Mesenchymal stem cell (in vitro differentiated cells and primary cell): ENCODE data around the gene NDUFS7.

Experiments
- DNase-seq: peaks from one replicate; pipeline ENCODE4 v3.0.0-alpha.2; 2013
- H2AFZ ChIP-seq: one replicate; pipeline ENCODE4 v1.6.1; 2013; ENCODE audit warnings: low read depth, mild to moderate bottlenecking, control low read depth, inconsistent platforms, low read length, moderate library complexity
- H2AK5ac ChIP-seq: 2 replicates; pipeline ENCODE4 v1.6.1; 2013; ENCODE audit warnings: low read length, moderate library complexity, mild to moderate bottlenecking, inconsistent platforms; ENCODE audit not compliant: severe bottlenecking
- H2BK120ac ChIP-seq: one replicate; pipeline ENCODE4 v1.6.1; 2013; ENCODE audit warnings: low read depth, mild to moderate bottlenecking, inconsistent platforms, low read length, moderate library complexity
- H2BK12ac ChIP-seq, 2 experiments: one replicate each; pipeline ENCODE4 v1.6.1; 2013; ENCODE audit warnings: inconsistent platforms in 2 of 2, low read length in 2 of 2, mild to moderate bottlenecking in 2 of 2, moderate library complexity in 2 of 2, control low read depth in 1 of 2
- H2BK15ac ChIP-seq: one replicate; pipeline ENCODE4 v1.6.1; 2013; ENCODE audit warnings: mild to moderate bottlenecking, low read depth, inconsistent platforms; ENCODE audit not compliant: poor library complexity, severe bottlenecking
- H2BK5ac ChIP-seq: 2 replicates; pipeline ENCODE4 v1.6.1; 2013; ENCODE audit warnings: low read depth, mild to moderate bottlenecking, low read length, control low read depth, inconsistent platforms; ENCODE audit not compliant: poor library complexity, severe bottlenecking
- H3K14ac ChIP-seq, 2 experiments: one replicate each; pipeline ENCODE4 v1.6.1; 2013; ENCODE audit warnings: inconsistent platforms in 2 of 2, low read length in 2 of 2, control low read depth in 1 of 2, mild to moderate bottlenecking in 1 of 2, moderate library complexity in 1 of 2
- H3K18ac ChIP-seq, 2 experiments: one replicate each; pipeline ENCODE4 v1.6.1; 2013; ENCODE audit warnings: inconsistent platforms in 2 of 2, low read length in 2 of 2, control low read depth in 1 of 2, low read depth in 1 of 2, mild to moderate bottlenecking in 1 of 2
- H3K23ac ChIP-seq, 2 experiments: one replicate each; pipeline ENCODE4 v1.6.1; 2013; ENCODE audit warnings: inconsistent platforms in 2 of 2, low read length in 2 of 2, mild to moderate bottlenecking in 2 of 2, moderate library complexity in 2 of 2, control low read depth in 1 of 2
- H3K27ac ChIP-seq: 2 replicates; pipeline ENCODE4 v1.5.1; 2013; ENCODE audit warnings: mild to moderate bottlenecking, moderate library complexity, low read length, control low read depth, inconsistent platforms; ENCODE audit not compliant: poor library complexity, severe bottlenecking
- H3K27me3 ChIP-seq, 2 experiments: 2 replicates each; pipeline versions ENCODE4 v1.6.1 to v1.7.0; 2013; ENCODE audit warnings: low read length in 2 of 2, mild to moderate bottlenecking in 2 of 2, moderate library complexity in 2 of 2, control low read depth in 1 of 2, inconsistent platforms in 1 of 2; ENCODE audit not compliant: control insufficient read depth in 1 of 2, insufficient read depth in 1 of 2
- H3K36me3 ChIP-seq, 2 experiments: 2 replicates each; pipeline versions ENCODE4 v1.6.1 to v1.7.0; 2013; ENCODE audit warnings: low read length in 2 of 2, control low read depth in 1 of 2, inconsistent platforms in 1 of 2, low read depth in 1 of 2, mild to moderate bottlenecking in 1 of 2; ENCODE audit not compliant: insufficient read depth in 2 of 2, control insufficient read depth in 1 of 2
- H3K4ac ChIP-seq, 2 experiments: one replicate each; pipeline ENCODE4 v1.6.1; 2013; ENCODE audit warnings: inconsistent platforms in 2 of 2, low read length in 2 of 2, mild to moderate bottlenecking in 2 of 2, moderate library complexity in 2 of 2, control low read depth in 1 of 2, low read depth in 1 of 2
- H3K4me1 ChIP-seq: 2 replicates; pipeline ENCODE4 v1.6.1; 2013; ENCODE audit warnings: low read depth, low read length, control low read depth; ENCODE audit not compliant: control insufficient read depth, insufficient read depth
- H3K4me2 ChIP-seq: 2 replicates; pipeline ENCODE4 v1.6.1; 2013; ENCODE audit warnings: low read length, mild to moderate bottlenecking, inconsistent platforms; ENCODE audit not compliant: poor library complexity, severe bottlenecking
- H3K4me3 ChIP-seq, 2 experiments: 2 replicates each; pipeline versions ENCODE4 v1.5.1 to v1.7.0; 2013; ENCODE audit warnings: low read length in 2 of 2, mild to moderate bottlenecking in 2 of 2, control low read depth in 1 of 2, low read depth in 1 of 2; ENCODE audit not compliant: insufficient read depth in 1 of 2
- H3K79me1 ChIP-seq: replicated peaks from 2 replicates; pipeline ENCODE4 v1.6.1; 2013; ENCODE audit warnings: mild to moderate bottlenecking, control low read depth, low read length, inconsistent platforms; ENCODE audit not compliant: poor library complexity, severe bottlenecking
- H3K9ac ChIP-seq: 2 replicates; pipeline ENCODE4 v1.7.0; 2013; ENCODE audit warnings: mild to moderate bottlenecking, low read length, moderate library complexity
- H3K9me3 ChIP-seq: 2 replicates; pipeline ENCODE4 v1.7.0; 2013; ENCODE audit warnings: mild to moderate bottlenecking, low read length; ENCODE audit not compliant: control insufficient read depth
- H4K8ac ChIP-seq: one replicate; pipeline ENCODE4 v1.6.1; 2013; ENCODE audit warnings: inconsistent platforms, mild to moderate bottlenecking, low read length, moderate library complexity
- H4K91ac ChIP-seq: one replicate; pipeline ENCODE4 v1.6.1; 2013; ENCODE audit warnings: mild to moderate bottlenecking, low read length, inconsistent platforms
- WGBS: methylation state at CpG from one replicate; pipeline ENCODE4 v1.1.7; 2013; ENCODE audit warnings: mixed read lengths; 5-methylcytosine and 5-hydroxymethylcytosine counted together

Gene NDUFS7

DNA sequence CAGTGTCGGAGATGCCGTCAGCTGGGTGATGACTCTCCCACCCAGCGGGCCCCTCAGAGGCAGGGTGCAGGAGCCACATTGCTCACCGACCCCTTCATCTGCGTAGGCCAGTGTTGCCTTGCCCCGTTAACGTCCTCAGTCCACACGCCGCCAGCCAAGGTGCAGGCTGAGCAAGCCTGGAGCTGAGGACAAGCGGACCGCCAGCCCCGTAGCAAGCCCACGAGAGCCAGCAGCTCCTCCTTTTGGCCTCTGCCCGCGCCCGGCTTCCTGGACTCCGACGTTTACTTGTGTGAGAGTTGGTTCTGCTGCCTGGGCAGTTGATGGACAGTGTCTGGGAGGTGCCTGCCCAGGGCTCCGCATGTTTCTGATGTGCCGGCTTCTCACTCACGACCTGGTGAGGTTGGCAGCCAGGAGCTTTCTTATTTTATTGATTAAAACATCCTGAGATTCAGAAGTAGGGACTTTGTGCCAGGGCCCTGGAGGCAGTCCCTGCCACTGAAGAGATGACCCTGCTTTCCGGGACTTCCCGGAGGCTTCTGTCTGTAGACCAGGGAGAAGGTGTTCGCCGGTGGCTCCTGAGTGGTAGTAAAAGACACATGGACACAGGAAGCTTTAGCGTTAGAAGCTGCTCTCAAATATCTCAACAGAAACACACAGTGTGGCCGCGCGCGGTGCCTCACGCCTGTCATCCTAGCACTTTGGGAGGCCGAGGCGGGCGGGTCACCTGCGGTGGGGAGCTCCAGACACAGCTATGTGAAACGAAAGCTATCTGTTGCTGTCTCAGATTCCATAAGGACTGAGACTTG is 29.5 kb downstream of the NDUFS7 start:
- Histone ChIP-seq H4K91ac (peak overlapping the region; percentile 52), H3K4ac (peak overlapping the region in 1 of 2 experiments; percentile 19), H2BK15ac (peak overlapping the region; percentile 64), H3K27ac (no peak overlapping the region), H2BK120ac (no peak overlapping the region), H3K18ac (no peak overlapping the region), H2AK5ac (no peak overlapping the region), H3K4me1 (peaks cover 78% of the 10 kb centered on the region), H3K36me3 (peaks cover 14 to 44% of the 10 kb centered on the region in 2 experiments), H4K8ac (no peak overlapping the region), H3K14ac (no peak overlapping the region), H3K4me3 (no peak overlapping the region), H3K27me3 (no peaks in the 10 kb centered on the region), H3K9ac (no peak overlapping the region), H2BK12ac (no peak overlapping the region), H3K4me2 (no peak overlapping the region), H3K9me3 (no peaks in the 10 kb centered on the region), H3K79me1 (no peaks in the 10 kb centered on the region), H3K23ac (no peak overlapping the region), H2BK5ac (no peak overlapping the region), H2AFZ (no peak overlapping the region)
- 96% methylated on average over 35 of the region's 36 CpGs for WGBS
- no peak for DNase-seq

DNA sequence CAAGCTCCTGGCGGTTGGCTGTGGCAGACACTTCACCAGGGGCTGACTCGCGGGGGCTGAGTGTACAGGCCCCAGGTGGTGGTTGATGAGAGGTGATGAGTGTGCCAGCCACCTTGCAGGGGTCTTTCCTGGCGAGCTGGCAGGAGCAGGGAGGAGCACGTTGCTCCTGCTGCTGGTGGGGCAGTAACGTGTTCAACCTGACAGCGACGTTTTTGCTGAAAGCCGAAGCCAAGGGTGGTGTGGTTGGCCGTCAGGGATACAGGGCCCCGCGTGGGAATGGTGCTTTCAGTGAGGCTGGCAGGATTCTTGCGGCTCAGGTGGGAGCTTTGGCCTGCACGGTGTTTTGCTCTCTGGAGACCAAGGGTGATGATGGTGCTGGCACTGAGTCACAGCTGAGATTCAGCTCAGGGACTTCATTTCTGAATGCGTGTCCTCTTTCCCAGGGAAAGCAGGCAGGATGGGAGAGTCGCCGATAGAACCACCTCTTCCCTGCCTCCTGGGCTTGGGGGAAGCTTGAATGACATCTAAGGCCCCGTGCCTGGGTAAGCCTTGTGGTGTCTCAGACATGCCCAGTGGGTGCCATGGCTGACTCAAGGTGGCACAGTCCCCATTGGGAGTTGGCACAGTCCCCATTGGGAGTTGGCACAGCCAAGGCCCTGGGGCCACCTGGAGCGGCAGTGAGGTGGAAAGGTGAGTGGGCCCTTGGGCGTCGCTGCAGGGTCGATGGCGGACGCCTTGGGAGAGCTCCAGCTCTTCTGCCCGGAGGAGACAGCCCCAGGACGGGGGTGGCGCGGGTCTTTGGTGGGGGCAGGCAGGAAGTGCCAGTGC is 32.5 kb downstream of the NDUFS7 start:
- Histone ChIP-seq H4K91ac (peak overlapping the region; percentile 96), H3K4ac (peak overlapping the region; percentile 71 to 91), H3K9me3 (no peaks in the 10 kb centered on the region), H3K79me1 (peaks cover 5% of the 10 kb centered on the region), H2BK15ac (no peak overlapping the region), H3K27me3 (no peaks in the 10 kb centered on the region), H2BK120ac (peak overlapping the region; percentile 83), H2BK5ac (peak overlapping the region; percentile 36), H3K4me1 (peaks cover 56% of the 10 kb centered on the region), H3K27ac (peak overlapping the region; percentile 89), H3K4me2 (peak overlapping the region; percentile 65), H2AFZ (no peak overlapping the region), H3K14ac (peak overlapping the region; percentile 16 to 81), H2BK12ac (peak overlapping the region; percentile 59 to 95), H3K36me3 (peaks cover 40 to 62% of the 10 kb centered on the region in 2 experiments), H3K23ac (peak overlapping the region in 1 of 2 experiments; percentile 60), H3K4me3 (peak overlapping the region in 1 of 2 experiments; percentile 48), H3K9ac (peak overlapping the region; percentile 85), H2AK5ac (peak overlapping the region; percentile 77), H3K18ac (peak overlapping the region; percentile 83 to 91), H4K8ac (peak overlapping the region; percentile 90)
- DNase-seq = peak; percentile 20
- WGBS = 90% methylated on average over 28 of the region's 28 CpGs

DNA sequence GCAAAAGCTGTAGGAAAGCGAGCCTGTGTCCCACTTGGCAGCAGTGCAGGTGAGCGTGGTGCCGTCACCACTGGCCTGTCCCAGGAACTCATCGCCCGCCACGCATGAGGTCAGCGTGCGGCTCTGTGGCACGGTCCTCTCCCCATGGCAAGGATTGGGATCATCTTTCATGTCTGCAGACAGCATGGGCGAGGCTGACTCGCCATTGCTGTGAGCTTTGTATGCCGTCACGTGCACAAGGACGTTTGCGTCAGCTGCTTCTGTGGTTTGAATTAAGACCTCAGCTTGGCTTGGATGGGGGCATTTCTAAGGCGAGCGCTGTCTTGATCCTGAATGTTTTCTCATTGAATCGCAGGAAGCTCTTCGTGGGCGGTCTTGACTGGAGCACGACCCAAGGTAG is 33.4 kb downstream of the NDUFS7 start:
- DNase-seq = no peak
- H3K9ac ChIP-seq = peak overlapping the region; percentile 85
- H3K14ac ChIP-seq = no peak overlapping the region
- no peak overlapping the region for H3K4me2 ChIP-seq
- peaks cover 52% of the 10 kb centered on the region for H3K4me1 ChIP-seq
- H3K23ac ChIP-seq = no peak overlapping the region
- H2BK5ac ChIP-seq = no peak overlapping the region
- WGBS = 94% methylated on average over 21 of the region's 21 CpGs
- H4K91ac ChIP-seq = peak overlapping the region; percentile 73
- H3K27ac ChIP-seq = no peak overlapping the region
- H3K18ac ChIP-seq = peak overlapping the region in 1 of 2 experiments; percentile 15
- H3K4me3 ChIP-seq = peak overlapping the region in 1 of 2 experiments; percentile 19
- H3K9me3 ChIP-seq = no peaks in the 10 kb centered on the region
- no peak overlapping the region for H2AK5ac ChIP-seq
- no peaks in the 10 kb centered on the region for H3K27me3 ChIP-seq
- peak overlapping the region; percentile 35 for H4K8ac ChIP-seq
- H2BK12ac ChIP-seq = peak overlapping the region in 1 of 2 experiments; percentile 7
- peaks cover 50 to 72% of the 10 kb centered on the region in 2 experiments for H3K36me3 ChIP-seq
- H3K4ac ChIP-seq = no peak overlapping the region
- no peak overlapping the region for H2AFZ ChIP-seq
- peak overlapping the region; percentile 78 for H2BK120ac ChIP-seq
- no peak overlapping the region for H2BK15ac ChIP-seq
- peaks cover 8% of the 10 kb centered on the region for H3K79me1 ChIP-seq
